Nephron progenitor cell (in vitro differentiated cells): Measurements from ENCODE around the gene IPCEF1.
A peak's percentile ranks its signal among the peaks of the same experiment; 100 is the strongest.

Experiments used
- DNase-seq: peaks from one replicate; pipeline ENCODE4 v3.0.0; 2021
- H3K27ac Mint-ChIP-seq: 2 replicates; pipeline ENCODE4 v1.8.0; 2021; ENCODE audit warnings: mild to moderate bottlenecking, moderate library complexity, mixed read lengths
- H3K27me3 Mint-ChIP-seq: 2 replicates; pipeline ENCODE4 v1.8.0; 2021; ENCODE audit warnings: mild to moderate bottlenecking, low read depth, mixed read lengths; ENCODE audit not compliant: poor library complexity
- H3K36me3 Mint-ChIP-seq: 2 replicates; pipeline ENCODE4 v1.8.0; 2021; ENCODE audit warnings: low read depth, mixed read lengths
- H3K4me1 Mint-ChIP-seq: 2 replicates; pipeline ENCODE4 v1.8.0; 2021; ENCODE audit warnings: mixed read lengths
- H3K4me3 Mint-ChIP-seq: 2 replicates; pipeline ENCODE4 v1.8.0; 2021; ENCODE audit warnings: mild to moderate bottlenecking, moderate library complexity, mixed read lengths
- H3K9me3 Mint-ChIP-seq: 2 replicates; pipeline ENCODE4 v1.8.0; 2021; ENCODE audit warnings: mild to moderate bottlenecking, moderate library complexity, mixed read lengths
- TF ChIP-seq, protein P1 (sequence below): fragments of 200-600 bp; sonication (generic); IDR thresholded peaks from 2 replicates; pipeline ENCODE4 v1.5.0; 2021; ENCODE audit warnings: antibody characterized with exemption

The IPCEF1 gene

DNA sequence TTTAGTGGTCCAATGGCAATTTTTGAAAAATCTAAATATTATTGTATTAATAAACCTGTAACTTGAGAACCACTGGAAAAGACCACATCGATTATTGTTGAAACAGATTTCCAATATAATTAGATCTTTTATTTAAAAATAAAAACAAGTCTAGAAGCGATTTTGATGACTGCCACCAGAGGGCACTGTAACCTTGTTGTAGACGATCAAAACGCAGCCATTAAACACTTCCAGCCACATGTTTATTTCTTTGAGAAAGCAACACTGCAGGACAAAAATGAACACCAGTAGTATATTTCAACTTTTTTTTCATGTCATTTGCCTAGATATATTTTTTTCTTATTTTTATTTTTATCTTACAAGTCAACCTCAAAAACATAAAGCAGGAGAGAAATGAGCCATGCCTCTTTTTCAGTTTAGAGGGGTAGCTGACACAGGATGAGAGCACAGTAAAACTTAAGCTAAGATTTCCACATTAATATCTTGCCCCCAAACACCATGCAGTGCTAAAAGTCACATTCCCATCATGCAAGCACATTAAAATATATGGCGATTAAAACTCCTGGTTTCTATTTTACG is 202.1 kb downstream of the IPCEF1 start:
- H3K9me3 Mint-ChIP-seq, result peaks cover 6% of the 10 kb centered on the region
- H3K27ac Mint-ChIP-seq, result no peak overlapping the region
- H3K27me3 Mint-ChIP-seq, result no peaks in the 10 kb centered on the region
- H3K4me1 Mint-ChIP-seq, result peaks cover 73% of the 10 kb centered on the region
- H3K36me3 Mint-ChIP-seq, result peaks cover 4% of the 10 kb centered on the region
- TF ChIP-seq, protein P1, sequence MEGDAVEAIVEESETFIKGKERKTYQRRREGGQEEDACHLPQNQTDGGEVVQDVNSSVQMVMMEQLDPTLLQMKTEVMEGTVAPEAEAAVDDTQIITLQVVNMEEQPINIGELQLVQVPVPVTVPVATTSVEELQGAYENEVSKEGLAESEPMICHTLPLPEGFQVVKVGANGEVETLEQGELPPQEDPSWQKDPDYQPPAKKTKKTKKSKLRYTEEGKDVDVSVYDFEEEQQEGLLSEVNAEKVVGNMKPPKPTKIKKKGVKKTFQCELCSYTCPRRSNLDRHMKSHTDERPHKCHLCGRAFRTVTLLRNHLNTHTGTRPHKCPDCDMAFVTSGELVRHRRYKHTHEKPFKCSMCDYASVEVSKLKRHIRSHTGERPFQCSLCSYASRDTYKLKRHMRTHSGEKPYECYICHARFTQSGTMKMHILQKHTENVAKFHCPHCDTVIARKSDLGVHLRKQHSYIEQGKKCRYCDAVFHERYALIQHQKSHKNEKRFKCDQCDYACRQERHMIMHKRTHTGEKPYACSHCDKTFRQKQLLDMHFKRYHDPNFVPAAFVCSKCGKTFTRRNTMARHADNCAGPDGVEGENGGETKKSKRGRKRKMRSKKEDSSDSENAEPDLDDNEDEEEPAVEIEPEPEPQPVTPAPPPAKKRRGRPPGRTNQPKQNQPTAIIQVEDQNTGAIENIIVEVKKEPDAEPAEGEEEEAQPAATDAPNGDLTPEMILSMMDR, result peak; percentile 87
- H3K4me3 Mint-ChIP-seq, result no peak overlapping the region
- DNase-seq, result peak; percentile 64

DNA sequence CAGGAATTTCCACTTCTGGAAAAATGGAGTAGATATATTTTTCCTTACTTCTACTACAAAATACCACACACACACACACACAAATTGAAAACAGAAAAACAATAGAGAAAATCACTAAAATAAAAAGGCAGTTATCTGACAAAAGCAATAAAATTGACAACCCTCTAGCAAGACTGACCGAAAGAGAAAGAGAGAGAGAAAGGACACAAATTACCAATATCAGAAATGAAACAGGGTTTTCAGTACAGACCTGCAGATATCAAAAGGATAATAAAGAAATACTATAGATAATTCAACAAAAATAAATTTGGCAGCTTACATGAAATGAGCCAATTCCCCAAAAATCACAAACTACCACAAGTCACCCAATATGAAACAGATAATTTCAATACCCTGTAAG is 212.8 kb downstream of the IPCEF1 start:
- Mint-ChIP-seq H3K4me1 (no peaks in the 10 kb centered on the region), H3K4me3 (no peak overlapping the region), H3K27me3 (peaks cover 5% of the 10 kb centered on the region), H3K36me3 (no peaks in the 10 kb centered on the region), H3K27ac (no peak overlapping the region), H3K9me3 (no peaks in the 10 kb centered on the region)
- TF ChIP-seq, protein P1, result no peak
- DNase-seq, result no peak

DNA sequence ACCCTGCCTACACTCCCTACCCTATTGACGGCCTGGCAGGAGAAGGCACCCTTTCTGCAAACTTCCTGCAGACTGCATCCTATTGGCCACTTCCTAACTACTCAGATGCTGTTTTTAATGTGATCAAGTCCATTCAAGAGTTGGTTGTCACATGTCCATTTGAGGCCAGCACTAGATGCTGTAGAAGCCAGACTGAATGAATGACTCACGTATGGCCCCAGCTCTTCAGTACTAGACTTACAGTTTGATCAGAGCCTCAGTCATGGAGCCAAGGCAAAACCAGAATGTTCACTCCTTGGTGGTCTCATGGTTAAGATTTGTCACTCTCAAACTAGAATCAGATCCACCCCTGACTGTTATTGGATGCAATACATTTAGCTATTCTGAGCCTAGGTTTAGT is 215.9 kb downstream of the IPCEF1 start:
- Mint-ChIP-seq H3K4me3 (no peak overlapping the region), H3K27me3 (peaks cover 5% of the 10 kb centered on the region), H3K4me1 (no peaks in the 10 kb centered on the region), H3K27ac (no peak overlapping the region), H3K36me3 (no peaks in the 10 kb centered on the region), H3K9me3 (no peaks in the 10 kb centered on the region)
- TF ChIP-seq, protein P1, result no peak
- no peak for DNase-seq

DNA sequence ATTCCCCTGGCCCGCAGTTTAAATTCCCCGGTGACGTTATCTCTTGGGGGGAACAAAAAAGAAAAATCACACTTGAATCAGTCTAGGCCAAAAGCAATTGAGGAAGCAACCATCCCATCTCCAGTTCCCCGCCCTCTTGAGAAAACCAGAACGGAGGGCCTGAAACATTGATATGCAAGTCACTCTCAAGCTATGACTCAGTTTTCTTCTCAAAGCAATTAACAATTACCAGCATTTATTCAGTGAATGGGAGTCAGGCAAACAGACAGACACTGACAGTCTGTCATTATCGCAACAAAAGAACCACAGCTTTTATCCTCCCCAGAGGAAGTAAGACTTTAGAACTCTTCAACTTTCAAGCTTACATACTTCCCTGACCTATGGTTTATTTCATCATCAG is 216.7 kb downstream of the IPCEF1 start:
- Mint-ChIP-seq H3K36me3 (no peaks in the 10 kb centered on the region), H3K27ac (no peak overlapping the region), H3K27me3 (peaks cover 5% of the 10 kb centered on the region)

DNA sequence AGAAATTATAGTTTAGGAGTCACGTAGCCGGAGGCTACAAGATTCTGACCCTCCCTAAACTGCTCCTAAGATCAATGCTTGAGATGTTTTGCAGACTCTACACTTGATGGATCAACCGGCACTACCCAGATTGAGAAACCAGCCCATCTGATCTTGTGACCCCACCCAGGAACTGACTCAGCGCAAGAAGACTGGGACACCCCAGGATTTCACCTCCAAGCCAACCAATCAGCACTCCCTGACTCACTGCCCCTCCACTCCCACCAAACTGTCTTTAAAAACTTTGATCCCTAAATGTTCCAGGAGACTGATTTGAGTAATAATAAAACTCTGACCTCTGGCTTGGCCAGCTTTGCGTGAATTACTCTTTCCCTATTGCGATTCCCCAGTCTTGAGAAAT is 217.8 kb downstream of the IPCEF1 start:
- H3K4me1 Mint-ChIP-seq, result no peaks in the 10 kb centered on the region
- DNase-seq, result no peak
- H3K27me3 Mint-ChIP-seq, result peaks cover 5% of the 10 kb centered on the region
- TF ChIP-seq, protein P1, result no peak
- H3K9me3 Mint-ChIP-seq, result no peaks in the 10 kb centered on the region
- no peak overlapping the region for H3K4me3 Mint-ChIP-seq
- no peak overlapping the region for H3K27ac Mint-ChIP-seq
- H3K36me3 Mint-ChIP-seq, result no peaks in the 10 kb centered on the region

More for the DNA sequence above, 216.7 kb downstream of the IPCEF1 start:
- no peak overlapping the region for H3K4me3 Mint-ChIP-seq
- H3K9me3 Mint-ChIP-seq, result no peaks in the 10 kb centered on the region
- no peak for DNase-seq
- no peaks in the 10 kb centered on the region for H3K4me1 Mint-ChIP-seq
- TF ChIP-seq, protein P1, result no peak

DNA sequence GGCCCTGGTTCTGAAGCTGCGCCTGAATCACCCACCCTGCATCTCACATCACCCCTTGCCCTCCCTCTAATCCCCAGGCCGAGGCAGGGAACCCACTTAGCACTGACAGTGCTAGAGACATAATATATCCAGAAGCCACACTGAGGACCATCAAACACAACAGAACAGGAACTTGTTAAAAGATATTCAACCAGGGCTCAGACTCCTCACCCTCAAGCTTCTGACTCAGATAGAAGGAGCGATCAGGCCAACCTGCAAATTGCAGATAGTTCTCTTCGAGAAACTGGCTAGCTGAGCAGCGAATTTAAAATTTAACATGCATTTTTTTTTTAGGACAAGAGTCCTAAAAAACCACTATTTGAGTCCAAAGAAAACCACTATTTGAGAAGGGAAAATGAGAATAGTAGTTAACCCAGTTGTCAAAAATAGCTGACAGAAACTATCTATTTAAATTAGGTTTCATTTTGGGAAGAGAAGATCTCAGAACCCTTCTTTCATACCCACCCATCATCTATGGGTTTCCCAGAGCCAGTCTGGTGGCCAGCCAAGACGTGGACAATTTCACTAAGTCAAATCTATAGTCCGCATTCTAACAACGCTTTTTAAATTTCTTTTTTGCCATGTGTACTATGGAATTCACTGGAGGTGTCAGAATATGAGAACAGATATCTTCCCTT is 222.0 kb downstream of the IPCEF1 start:
- TF ChIP-seq, protein P1, result no peak
- no peaks in the 10 kb centered on the region for H3K27me3 Mint-ChIP-seq
- no peaks in the 10 kb centered on the region for H3K36me3 Mint-ChIP-seq
- H3K27ac Mint-ChIP-seq, result no peak overlapping the region
- H3K4me1 Mint-ChIP-seq, result no peaks in the 10 kb centered on the region
- DNase-seq, result no peak
- no peaks in the 10 kb centered on the region for H3K9me3 Mint-ChIP-seq
- no peak overlapping the region for H3K4me3 Mint-ChIP-seq
